ENCODE results near the gene PABPN1L. TPM values are rescaled to one million over a fixed set of nuclear protein-coding genes. Genes with fewer than 3 reads are reported as not detected.

Gene PABPN1L
- total and polyA plus RNA-seq, 2 of the 13 experiments (the other 11 are each of a cell fraction or from before 2014, with no cell fraction given) = not detected

DNA sequence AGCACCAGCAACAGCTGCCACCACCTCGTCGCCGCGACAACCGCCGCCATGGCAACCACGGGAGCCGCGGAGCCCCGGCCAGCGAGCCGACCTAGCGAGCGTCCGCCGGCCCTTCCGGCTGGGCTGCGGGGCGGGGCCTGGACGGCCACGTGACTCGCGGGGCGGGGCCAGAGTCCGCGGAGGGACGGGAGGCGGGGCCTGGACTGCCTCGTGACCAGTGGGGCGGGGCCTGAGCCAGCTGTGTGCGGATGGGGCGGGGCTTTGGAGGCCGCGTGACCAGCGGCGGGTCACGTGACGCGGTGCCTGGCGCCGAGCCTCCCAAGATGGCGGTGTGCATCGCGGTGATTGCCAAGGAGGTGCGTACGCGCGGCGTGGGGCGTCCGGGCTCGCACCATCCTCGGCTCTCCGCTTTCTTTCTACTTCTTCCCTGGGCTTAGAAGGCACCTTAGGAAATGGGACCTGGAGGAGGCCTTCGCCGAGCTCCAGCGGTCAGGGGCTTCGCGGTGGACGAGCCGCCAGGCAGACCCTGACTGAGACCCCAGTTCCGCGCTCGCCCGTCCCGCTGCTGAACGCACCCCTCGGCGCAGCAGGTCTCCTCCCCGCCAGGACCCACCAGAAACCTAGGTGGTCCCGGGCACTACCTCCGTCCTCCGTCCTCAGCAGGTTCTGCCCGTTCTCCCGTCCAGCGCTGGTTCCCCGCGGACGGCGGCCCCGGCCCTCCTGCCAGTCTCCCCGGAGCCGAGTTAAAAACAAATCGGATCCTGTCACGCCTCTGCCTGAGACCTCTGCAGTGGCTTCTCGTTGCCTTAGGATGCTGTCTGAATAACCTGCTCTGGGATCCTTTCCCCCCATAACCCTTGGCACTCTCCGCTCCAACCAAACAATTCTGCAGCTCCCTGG lies 9.4 kb downstream of the PABPN1L start, which contains the start of the genes GALNS and TRAPPC2L (continued):
- TF ChIP-seq IRX3 (CRISPR knock-in tag; IDR thresholded peaks at IDR 0.05; ENCODE audit: borderline replicate concordance, low read depth) = no peak
- TF ChIP-seq JUN (CRISPR knock-in tag; IDR thresholded peaks at IDR 0.05) = peak; percentile 10; the same call in 1 of the 2 replicates
- TF ChIP-seq ZBTB37 (CRISPR knock-in tag; IDR thresholded peaks at IDR 0.05) = no peak
- TF ChIP-seq ZNF256 (CRISPR knock-in tag; conservative IDR thresholded peaks at IDR 0.05) = peak; percentile 60; the same call in 1 of the 2 replicates
- peak; percentile 19 for TF ChIP-seq ZNF451 (CRISPR knock-in tag; IDR thresholded peaks at IDR 0.05)
- TF ChIP-seq, protein P1, sequence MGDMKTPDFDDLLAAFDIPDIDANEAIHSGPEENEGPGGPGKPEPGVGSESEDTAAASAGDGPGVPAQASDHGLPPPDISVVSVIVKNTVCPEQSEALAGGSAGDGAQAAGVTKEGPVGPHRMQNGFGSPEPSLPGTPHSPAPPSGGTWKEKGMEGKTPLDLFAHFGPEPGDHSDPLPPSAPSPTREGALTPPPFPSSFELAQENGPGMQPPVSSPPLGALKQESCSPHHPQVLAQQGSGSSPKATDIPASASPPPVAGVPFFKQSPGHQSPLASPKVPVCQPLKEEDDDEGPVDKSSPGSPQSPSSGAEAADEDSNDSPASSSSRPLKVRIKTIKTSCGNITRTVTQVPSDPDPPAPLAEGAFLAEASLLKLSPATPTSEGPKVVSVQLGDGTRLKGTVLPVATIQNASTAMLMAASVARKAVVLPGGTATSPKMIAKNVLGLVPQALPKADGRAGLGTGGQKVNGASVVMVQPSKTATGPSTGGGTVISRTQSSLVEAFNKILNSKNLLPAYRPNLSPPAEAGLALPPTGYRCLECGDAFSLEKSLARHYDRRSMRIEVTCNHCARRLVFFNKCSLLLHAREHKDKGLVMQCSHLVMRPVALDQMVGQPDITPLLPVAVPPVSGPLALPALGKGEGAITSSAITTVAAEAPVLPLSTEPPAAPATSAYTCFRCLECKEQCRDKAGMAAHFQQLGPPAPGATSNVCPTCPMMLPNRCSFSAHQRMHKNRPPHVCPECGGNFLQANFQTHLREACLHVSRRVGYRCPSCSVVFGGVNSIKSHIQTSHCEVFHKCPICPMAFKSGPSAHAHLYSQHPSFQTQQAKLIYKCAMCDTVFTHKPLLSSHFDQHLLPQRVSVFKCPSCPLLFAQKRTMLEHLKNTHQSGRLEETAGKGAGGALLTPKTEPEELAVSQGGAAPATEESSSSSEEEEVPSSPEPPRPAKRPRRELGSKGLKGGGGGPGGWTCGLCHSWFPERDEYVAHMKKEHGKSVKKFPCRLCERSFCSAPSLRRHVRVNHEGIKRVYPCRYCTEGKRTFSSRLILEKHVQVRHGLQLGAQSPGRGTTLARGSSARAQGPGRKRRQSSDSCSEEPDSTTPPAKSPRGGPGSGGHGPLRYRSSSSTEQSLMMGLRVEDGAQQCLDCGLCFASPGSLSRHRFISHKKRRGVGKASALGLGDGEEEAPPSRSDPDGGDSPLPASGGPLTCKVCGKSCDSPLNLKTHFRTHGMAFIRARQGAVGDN (CRISPR knock-in tag; IDR thresholded peaks at IDR 0.05) = peak; percentile 80
- TF ChIP-seq, protein P2, sequence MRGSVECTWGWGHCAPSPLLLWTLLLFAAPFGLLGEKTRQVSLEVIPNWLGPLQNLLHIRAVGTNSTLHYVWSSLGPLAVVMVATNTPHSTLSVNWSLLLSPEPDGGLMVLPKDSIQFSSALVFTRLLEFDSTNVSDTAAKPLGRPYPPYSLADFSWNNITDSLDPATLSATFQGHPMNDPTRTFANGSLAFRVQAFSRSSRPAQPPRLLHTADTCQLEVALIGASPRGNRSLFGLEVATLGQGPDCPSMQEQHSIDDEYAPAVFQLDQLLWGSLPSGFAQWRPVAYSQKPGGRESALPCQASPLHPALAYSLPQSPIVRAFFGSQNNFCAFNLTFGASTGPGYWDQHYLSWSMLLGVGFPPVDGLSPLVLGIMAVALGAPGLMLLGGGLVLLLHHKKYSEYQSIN (CRISPR knock-in tag; IDR thresholded peaks at IDR 0.05; ENCODE audit: borderline replicate concordance) = no peak
- peak; percentile 60; the same call in 1 of the 2 replicates for TF ChIP-seq GMEB2 (CRISPR knock-in tag; IDR thresholded peaks at IDR 0.05; ENCODE audit: low read depth)
- TF ChIP-seq, protein P3, sequence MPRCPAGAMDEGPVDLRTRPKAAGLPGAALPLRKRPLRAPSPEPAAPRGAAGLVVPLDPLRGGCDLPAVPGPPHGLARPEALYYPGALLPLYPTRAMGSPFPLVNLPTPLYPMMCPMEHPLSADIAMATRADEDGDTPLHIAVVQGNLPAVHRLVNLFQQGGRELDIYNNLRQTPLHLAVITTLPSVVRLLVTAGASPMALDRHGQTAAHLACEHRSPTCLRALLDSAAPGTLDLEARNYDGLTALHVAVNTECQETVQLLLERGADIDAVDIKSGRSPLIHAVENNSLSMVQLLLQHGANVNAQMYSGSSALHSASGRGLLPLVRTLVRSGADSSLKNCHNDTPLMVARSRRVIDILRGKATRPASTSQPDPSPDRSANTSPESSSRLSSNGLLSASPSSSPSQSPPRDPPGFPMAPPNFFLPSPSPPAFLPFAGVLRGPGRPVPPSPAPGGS (CRISPR knock-in tag; IDR thresholded peaks at IDR 0.05) = no peak; the same call in 1 of the 2 replicates
- peak; percentile 75 for TF ChIP-seq ZNF709 (CRISPR knock-in tag; IDR thresholded peaks at IDR 0.05)
- TF ChIP-seq ZFP37 (CRISPR knock-in tag; IDR thresholded peaks at IDR 0.05; ENCODE audit: borderline replicate concordance) = 0 out of 2 replicates have a peak, but pooled peaks have one; percentile 39
- peak; percentile 78; the same call in 1 of the 2 replicates for TF ChIP-seq ZNF296 (CRISPR knock-in tag; conservative IDR thresholded peaks at IDR 0.05)
- TF ChIP-seq, protein P4, sequence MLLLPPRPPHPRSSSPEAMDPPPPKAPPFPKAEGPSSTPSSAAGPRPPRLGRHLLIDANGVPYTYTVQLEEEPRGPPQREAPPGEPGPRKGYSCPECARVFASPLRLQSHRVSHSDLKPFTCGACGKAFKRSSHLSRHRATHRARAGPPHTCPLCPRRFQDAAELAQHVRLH (CRISPR knock-in tag; IDR thresholded peaks at IDR 0.05; ENCODE audit: borderline replicate concordance, low read depth) = no peak; the same call in 1 of the 2 replicates
- TF ChIP-seq CSRNP2 (CRISPR knock-in tag; conservative IDR thresholded peaks at IDR 0.05; ENCODE audit: low read depth) = 0 out of 2 replicates have a peak, but pooled peaks have one; percentile 30
- TF ChIP-seq ZNF570 (CRISPR knock-in tag; IDR thresholded peaks at IDR 0.05; ENCODE audit: borderline replicate concordance) = 0 out of 2 replicates have a peak, but pooled peaks have one; percentile 38

Data from HepG2 (cell line).